GM12874 (cell line): ENCODE data around the gene CST1.
"Not testable (repeated sequence)": the region's sequence is repeated elsewhere in the genome, so short reads cannot be mapped to it uniquely, and the experiment has no call there.

Source experiments
- TF ChIP-seq, protein P1 (sequence below): IDR thresholded peaks from 2 replicates; pipeline ENCODE4 v1.5.1; 2011; ENCODE audit warnings: low read depth, mild to moderate bottlenecking, control low read depth, low read length, moderate library complexity; ENCODE audit not compliant: insufficient read depth

CST1 gene

GRCh38 chr20:23750786-23751185 lies at the start of gene CST1:
TSS of gene CST1 (minus strand) at chr20:23750935. CDS start at chr20:23750866, 69 bp downstream.
- TF ChIP-seq, protein P1, sequence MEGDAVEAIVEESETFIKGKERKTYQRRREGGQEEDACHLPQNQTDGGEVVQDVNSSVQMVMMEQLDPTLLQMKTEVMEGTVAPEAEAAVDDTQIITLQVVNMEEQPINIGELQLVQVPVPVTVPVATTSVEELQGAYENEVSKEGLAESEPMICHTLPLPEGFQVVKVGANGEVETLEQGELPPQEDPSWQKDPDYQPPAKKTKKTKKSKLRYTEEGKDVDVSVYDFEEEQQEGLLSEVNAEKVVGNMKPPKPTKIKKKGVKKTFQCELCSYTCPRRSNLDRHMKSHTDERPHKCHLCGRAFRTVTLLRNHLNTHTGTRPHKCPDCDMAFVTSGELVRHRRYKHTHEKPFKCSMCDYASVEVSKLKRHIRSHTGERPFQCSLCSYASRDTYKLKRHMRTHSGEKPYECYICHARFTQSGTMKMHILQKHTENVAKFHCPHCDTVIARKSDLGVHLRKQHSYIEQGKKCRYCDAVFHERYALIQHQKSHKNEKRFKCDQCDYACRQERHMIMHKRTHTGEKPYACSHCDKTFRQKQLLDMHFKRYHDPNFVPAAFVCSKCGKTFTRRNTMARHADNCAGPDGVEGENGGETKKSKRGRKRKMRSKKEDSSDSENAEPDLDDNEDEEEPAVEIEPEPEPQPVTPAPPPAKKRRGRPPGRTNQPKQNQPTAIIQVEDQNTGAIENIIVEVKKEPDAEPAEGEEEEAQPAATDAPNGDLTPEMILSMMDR: not testable (repeated sequence)

DNA sequence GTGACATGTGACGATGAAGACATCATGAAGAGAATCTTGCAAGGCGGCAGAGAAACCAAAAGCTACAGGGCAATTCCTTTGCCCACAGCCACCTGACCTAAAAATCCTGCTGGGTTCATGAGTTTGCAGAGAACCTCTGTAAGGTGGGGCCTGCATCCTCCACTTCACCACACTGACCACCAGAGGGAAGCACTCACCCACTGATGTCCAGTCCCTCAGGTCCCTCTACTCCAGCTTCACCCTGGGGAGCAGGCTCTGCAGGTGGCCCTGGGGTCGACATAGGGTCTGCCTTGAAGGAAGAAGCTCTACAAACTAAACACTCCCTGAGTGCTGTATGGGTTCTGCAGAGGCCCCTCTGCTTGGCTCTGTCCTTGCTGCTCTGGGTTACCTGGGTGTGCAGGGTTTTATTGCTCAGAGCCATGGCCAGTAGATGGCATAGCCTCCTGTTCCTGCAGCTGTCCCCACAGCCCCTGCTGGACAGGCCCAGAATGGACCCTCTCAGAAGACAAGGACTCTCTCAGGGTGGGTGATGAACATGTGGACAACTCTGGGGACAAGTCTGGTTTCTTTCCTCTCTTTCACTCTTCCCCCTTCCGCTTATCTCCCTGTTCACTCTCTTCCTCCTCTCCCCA lies 48.6 kb upstream of the CST1 start:
- TF ChIP-seq, protein P1: peak; percentile 58

DNA sequence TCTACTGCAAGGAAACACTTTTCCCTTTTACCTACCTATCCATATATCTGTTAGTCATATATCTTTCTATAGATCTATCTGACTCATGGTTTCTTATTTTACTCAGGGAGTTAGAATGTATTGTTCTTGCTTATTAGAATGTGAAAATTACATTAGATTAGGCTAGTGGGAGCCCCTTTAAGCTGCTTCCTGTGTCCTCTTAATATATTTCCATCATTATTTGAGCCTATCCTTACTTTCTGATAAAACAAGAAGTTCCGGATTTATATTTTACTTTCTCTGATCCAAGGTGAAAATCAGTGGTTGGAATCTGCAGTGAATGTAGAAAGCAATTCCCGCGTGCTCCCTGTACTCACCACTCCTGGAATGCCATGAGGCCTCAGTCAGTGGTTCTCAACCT lies 44.8 kb upstream of the CST1 start:
- TF ChIP-seq, protein P1: no peak

- TF ChIP-seq, protein P1: no peak
These were observed 44.1 kb upstream of the CST1 start for GRCh38 chr20:23794841-23795240.

GRCh38 chr20:23794065-23794464 lies 43.3 kb upstream of the CST1 start:
- TF ChIP-seq, protein P1: no peak

GRCh38 chr20:23783447-23783846 lies 32.7 kb upstream of the CST1 start:
- TF ChIP-seq, protein P1: no peak

- TF ChIP-seq, protein P1: peak; percentile 73
These were observed 31.7 kb upstream of the CST1 start for GRCh38 chr20:23782366-23782983.
